IMR-90 (cell line): ENCODE measurements around the gene RNF144A. TPM values are rescaled to one million over a fixed set of nuclear protein-coding genes. Genes with fewer than 3 reads are reported as not detected.

ENCODE experiments used
- ATAC-seq: fragments of 200-7000 bp; cut with Tn5 transposase; 2 replicates; pipeline ENCODE4 v1.9.1; 2020; ENCODE audit warnings: low read depth, mild to moderate bottlenecking, moderate library complexity
- BruUV-seq: library from RNA; stranded (reverse); fragments of 400-500 nt; replicated peaks from 2 replicates; lab custom pipeline; 2021; lab: Mats Ljungman, UMichigan
- CTCF ChIA-PET: fragments of 300-600 bp; formaldehyde crosslinking; extraction: SDS; loops from one replicate; lab custom pipeline; 2021; ENCODE audit warnings: antibody characterized with exemption; lab: Yijun Ruan, JAX
- POLR2A ChIA-PET: fragments of 300-600 bp; sonication (Branson Sonifier 250); formaldehyde crosslinking; loops from one replicate; lab custom pipeline; 2022; ENCODE audit warnings: antibody characterized with exemption; ENCODE audit not compliant: unreplicated experiment; lab: Charles Lee
- DNase-seq: peaks from one replicate; pipeline ENCODE4 v3.0.0; 2013
- H2AFZ ChIP-seq: replicated peaks from 2 replicates; pipeline ENCODE3; 2013; ENCODE audit warnings: low read length, mild to moderate bottlenecking; ENCODE audit not compliant: poor library complexity
- H2AK5ac ChIP-seq: 2 replicates; pipeline ENCODE4 v1.6.1; 2013; ENCODE audit warnings: low read depth, low read length, inconsistent platforms
- H2AK9ac ChIP-seq: replicated peaks from 2 replicates; pipeline ENCODE3; 2013; ENCODE audit warnings: mild to moderate bottlenecking, low read depth, low read length, moderate library complexity; ENCODE audit not compliant: poor library complexity
- H2BK120ac ChIP-seq: 2 replicates; pipeline ENCODE4 v1.6.1; 2013; ENCODE audit warnings: low read depth, low read length, inconsistent platforms
- H2BK15ac ChIP-seq: 3 replicates; pipeline ENCODE4 v1.6.1; 2013; ENCODE audit warnings: low read depth, low read length, inconsistent platforms
- H2BK20ac ChIP-seq: 2 replicates; pipeline ENCODE4 v1.6.1; 2013; ENCODE audit warnings: low read depth, mild to moderate bottlenecking, inconsistent platforms, low read length, moderate library complexity
- H2BK5ac ChIP-seq: 2 replicates; pipeline ENCODE4 v1.6.1; 2013; ENCODE audit warnings: mild to moderate bottlenecking, low read depth, low read length, inconsistent platforms; ENCODE audit not compliant: poor library complexity, severe bottlenecking
- H3K14ac ChIP-seq: replicated peaks from 2 replicates; pipeline ENCODE4 v1.6.1; 2013; ENCODE audit warnings: low read depth, low read length, inconsistent platforms
- H3K18ac ChIP-seq: 2 replicates; pipeline ENCODE4 v1.6.1; 2013; ENCODE audit warnings: low read depth, low read length, control low read depth
- H3K23ac ChIP-seq: 2 replicates; pipeline ENCODE4 v1.6.1; 2013; ENCODE audit warnings: low read depth, low read length, inconsistent platforms
- H3K27ac ChIP-seq: 2 replicates; pipeline ENCODE4 v1.5.1; 2013; ENCODE audit warnings: mild to moderate bottlenecking, control low read depth, low read length; ENCODE audit not compliant: insufficient read depth
- H3K27me3 ChIP-seq: 2 replicates; pipeline ENCODE4 v1.6.1; 2013; ENCODE audit warnings: low read length; ENCODE audit not compliant: control insufficient read depth, insufficient read depth
- H3K36me3 ChIP-seq: 2 replicates; pipeline ENCODE4 v1.6.1; 2013; ENCODE audit warnings: low read length, mixed read lengths; ENCODE audit not compliant: control insufficient read depth, insufficient read depth
- H3K4ac ChIP-seq: 2 replicates; pipeline ENCODE4 v1.6.1; 2013; ENCODE audit warnings: low read depth, low read length, inconsistent platforms
- H3K4me1 ChIP-seq: 2 replicates; pipeline ENCODE4 v1.6.1; 2013; ENCODE audit warnings: low read length, mixed read lengths; ENCODE audit not compliant: control insufficient read depth, insufficient read depth
- H3K4me2 ChIP-seq: 2 replicates; pipeline ENCODE4 v1.6.1; 2013; ENCODE audit warnings: low read depth, mild to moderate bottlenecking, control low read depth, low read length, moderate library complexity
- H3K4me3 ChIP-seq: 2 replicates; pipeline ENCODE4 v1.5.1; 2013; ENCODE audit warnings: low read depth, mild to moderate bottlenecking, control low read depth, low read length, moderate library complexity; ENCODE audit not compliant: insufficient read depth
- H3K56ac ChIP-seq: 2 replicates; pipeline ENCODE4 v1.6.1; 2013; ENCODE audit warnings: low read length, inconsistent platforms; ENCODE audit not compliant: insufficient read depth; ENCODE audit errors: extremely low read depth
- H3K79me1 ChIP-seq, 2 experiments: 2 replicates each; pipeline ENCODE4 v1.6.1; 2013; ENCODE audit warnings: low read length in 2 of 2, inconsistent platforms in 1 of 2, low read depth in 1 of 2
- H3K9ac ChIP-seq: 2 replicates; pipeline ENCODE4 v1.6.1; 2013; ENCODE audit warnings: low read depth, low read length, control low read depth
- H3K9me1 ChIP-seq: 2 replicates; pipeline ENCODE4 v1.6.1; 2013; ENCODE audit warnings: low read length, inconsistent platforms; ENCODE audit not compliant: insufficient read depth
- H3K9me3 ChIP-seq: 2 replicates; pipeline ENCODE4 v1.6.1; 2013; ENCODE audit warnings: low read length; ENCODE audit not compliant: control insufficient read depth, insufficient read depth
- H4K20me1 ChIP-seq: 2 replicates; pipeline ENCODE4 v1.6.1; 2013; ENCODE audit warnings: low read length, inconsistent platforms; ENCODE audit not compliant: insufficient read depth
- H4K5ac ChIP-seq: 2 replicates; pipeline ENCODE4 v1.6.1; 2013; ENCODE audit warnings: mild to moderate bottlenecking, low read depth, low read length, control low read depth
- H4K8ac ChIP-seq, 2 experiments: 2 replicates each; pipeline ENCODE4 v1.6.1; 2013; ENCODE audit warnings: low read depth in 2 of 2, low read length in 2 of 2, control low read depth in 1 of 2, inconsistent platforms in 1 of 2
- H4K91ac ChIP-seq: 2 replicates; pipeline ENCODE4 v1.6.1; 2013; ENCODE audit warnings: low read depth, low read length, inconsistent platforms; ENCODE audit not compliant: insufficient read depth
- WGBS, 2 experiments: methylation state at CpG; one replicate each; pipeline versions ENCODE4 v1.1.5 to v1.1.7; 2013; ENCODE audit warnings: missing lambda C conversion rate in 2 of 2; ENCODE audit not compliant: insufficient read length in 1 of 2; ENCODE audit errors: extremely low coverage in 2 of 2; 5-methylcytosine and 5-hydroxymethylcytosine counted together
- dilution Hi-C: fragments of 300-500 bp; cut with HindIII; formaldehyde crosslinking; loops from one replicate; pipeline ENCODE4 v1.14.3; 2018; ENCODE audit warnings: low sequenced_read_pairs; ENCODE audit not compliant: unreplicated experiment
- in situ Hi-C: fragments of 300-500 bp; cut with MboI; formaldehyde crosslinking; loops from 3 replicates; pipeline ENCODE4 v1.14.3; 2019; ENCODE audit warnings: low sequenced_read_pairs, inconsistent platforms, mixed read lengths
- intact Hi-C: fragments of 100-400 bp; cut with micrococcal nuclease; formaldehyde crosslinking; loops from 2 replicates; pipeline ENCODE4 v1.10.0; 2022
- polyA plus RNA-seq, 3 experiments: library from polyadenylated mRNA; depleted of rRNA; stranded (reverse); fragments of >200 nt; gene quantifications; 2 replicates each; pipeline ENCODE4 v1.2.3, GENCODE V29; 2012; ENCODE audit warnings: low replicate concordance in 1 of 3
- total RNA-seq: library from RNA; depleted of rRNA; stranded (reverse); fragments of >200 nt; gene quantifications from 2 replicates; pipeline ENCODE4 v1.2.3, GENCODE V29; 2012
- TF ChIP-seq, protein P1 (sequence below): conservative IDR thresholded peaks from 2 replicates; pipeline ENCODE4 v1.5.1; 2012; ENCODE audit warnings: mild to moderate bottlenecking, low read depth, low read length, improper control_type of control experiment

The RNF144A gene
- total and polyA plus RNA-seq, 2 of the 4 experiments (the other 2 are of a cell fraction), result 0.18 to 0.26 TPM

DNA sequence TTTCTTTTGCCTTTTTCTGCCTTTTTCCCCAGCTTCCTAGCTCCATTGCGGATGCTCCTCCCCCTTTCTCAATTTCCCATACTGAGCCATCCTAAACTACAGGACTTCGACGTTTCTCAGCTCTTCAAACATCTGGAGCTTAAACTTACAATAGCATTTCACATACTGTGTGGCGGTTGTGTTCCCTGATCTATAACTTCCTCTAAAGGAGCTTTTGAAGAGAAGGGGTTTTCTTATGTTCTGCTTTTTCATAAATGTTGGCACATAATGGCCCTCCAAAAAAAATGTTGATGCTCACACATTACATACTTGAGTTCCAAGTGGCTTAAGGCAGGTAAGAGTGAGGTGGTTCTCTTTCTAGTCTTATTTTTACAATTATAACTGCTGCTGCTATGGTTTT, 87.4 kb downstream of the RNF144A start:
- H3K4me2 ChIP-seq, result no peak overlapping the region
- no peak overlapping the region for H3K4ac ChIP-seq
- POLR2A ChIA-PET, result no interaction called here
- no peak overlapping the region for H2AK5ac ChIP-seq
- no peak overlapping the region for H3K9ac ChIP-seq
- no peaks in the 10 kb centered on the region for H3K27me3 ChIP-seq
- in situ Hi-C loops (no loop called here), dilution Hi-C loops (no loop called here), intact Hi-C loops (no loop called here)
- no peak overlapping the region for H2AFZ ChIP-seq
- DNase-seq, result no peak
- no peak for ATAC-seq
- no peaks in the 10 kb centered on the region for H4K20me1 ChIP-seq
- no peak overlapping the region for H2AK9ac ChIP-seq
- no peak overlapping the region for H2BK20ac ChIP-seq
- no TSS peak for BruUV-seq
- no peak overlapping the region for H3K27ac ChIP-seq
- H2BK15ac ChIP-seq, result no peak overlapping the region
- CTCF ChIA-PET, result no interaction called here
- H3K9me1 ChIP-seq, result no peaks in the 10 kb centered on the region
- H3K9me3 ChIP-seq, result no peaks in the 10 kb centered on the region
- H3K79me1 ChIP-seq, result no peaks in the 10 kb centered on the region
- TF ChIP-seq, protein P1, sequence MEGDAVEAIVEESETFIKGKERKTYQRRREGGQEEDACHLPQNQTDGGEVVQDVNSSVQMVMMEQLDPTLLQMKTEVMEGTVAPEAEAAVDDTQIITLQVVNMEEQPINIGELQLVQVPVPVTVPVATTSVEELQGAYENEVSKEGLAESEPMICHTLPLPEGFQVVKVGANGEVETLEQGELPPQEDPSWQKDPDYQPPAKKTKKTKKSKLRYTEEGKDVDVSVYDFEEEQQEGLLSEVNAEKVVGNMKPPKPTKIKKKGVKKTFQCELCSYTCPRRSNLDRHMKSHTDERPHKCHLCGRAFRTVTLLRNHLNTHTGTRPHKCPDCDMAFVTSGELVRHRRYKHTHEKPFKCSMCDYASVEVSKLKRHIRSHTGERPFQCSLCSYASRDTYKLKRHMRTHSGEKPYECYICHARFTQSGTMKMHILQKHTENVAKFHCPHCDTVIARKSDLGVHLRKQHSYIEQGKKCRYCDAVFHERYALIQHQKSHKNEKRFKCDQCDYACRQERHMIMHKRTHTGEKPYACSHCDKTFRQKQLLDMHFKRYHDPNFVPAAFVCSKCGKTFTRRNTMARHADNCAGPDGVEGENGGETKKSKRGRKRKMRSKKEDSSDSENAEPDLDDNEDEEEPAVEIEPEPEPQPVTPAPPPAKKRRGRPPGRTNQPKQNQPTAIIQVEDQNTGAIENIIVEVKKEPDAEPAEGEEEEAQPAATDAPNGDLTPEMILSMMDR, result no peak
- no peak overlapping the region for H2BK120ac ChIP-seq
- no peak overlapping the region for H4K5ac ChIP-seq
- H2BK5ac ChIP-seq, result no peak overlapping the region
- H4K91ac ChIP-seq, result no peak overlapping the region
- H3K36me3 ChIP-seq, result no peaks in the 10 kb centered on the region
- no peak overlapping the region for H3K23ac ChIP-seq
- no peak overlapping the region for H3K14ac ChIP-seq
- no peak overlapping the region for H4K8ac ChIP-seq
- no CpG with 5 or more reads among the region's 4 CpGs for WGBS, 2 experiments
- H3K56ac ChIP-seq, result no peak overlapping the region
- H3K4me3 ChIP-seq, result no peak overlapping the region
- no peak overlapping the region for H3K18ac ChIP-seq
- no peaks in the 10 kb centered on the region for H3K4me1 ChIP-seq
